ENCODE measurements around the gene WWC2.

DNA sequence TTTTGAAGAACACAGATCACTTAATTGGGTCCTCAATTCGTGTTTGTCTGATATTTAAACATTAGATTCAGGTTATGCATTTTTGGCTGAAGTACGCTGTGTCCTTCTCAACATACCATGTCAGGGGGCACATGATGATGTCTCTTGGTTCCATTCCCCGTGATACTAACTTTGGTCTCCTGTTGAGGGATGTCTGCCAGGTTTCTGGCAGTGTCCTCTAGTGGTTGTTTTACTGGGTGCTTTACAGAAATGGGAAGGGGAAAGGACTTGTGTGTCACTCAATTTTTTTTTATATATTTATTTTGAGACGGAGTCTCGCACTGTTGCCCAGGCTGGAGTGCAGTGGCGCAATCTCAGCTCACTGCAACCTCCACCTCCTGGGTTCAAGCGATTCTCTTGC, 58.2 kb downstream of the WWC2 start:
- no peak for TF ChIP-seq GATA3 (IDR thresholded peaks at IDR 0.05; ENCODE audit: low read depth, low read length)
- no peak for TF ChIP-seq GATA2 (IDR thresholded peaks at IDR 0.05; ENCODE audit: low read depth, low read length)
